GM13976 (cell line): ENCODE measurements around the gene ITGA1.
"Not testable (repeated sequence)": the region's sequence is repeated elsewhere in the genome, so short reads cannot be mapped to it uniquely, and the experiment has no call there.

Experiments used
- DNase-seq: peaks from one replicate; pipeline ENCODE4 v3.0.0; 2012; ENCODE audit warnings: low spot score
- in situ Hi-C: fragments of 300-500 bp; cut with MboI; formaldehyde crosslinking; loops from one replicate; pipeline ENCODE4 v1.12.0; 2022; ENCODE audit warnings: low sequenced_read_pairs, mixed read lengths, inconsistent platforms; ENCODE audit not compliant: unreplicated experiment
- TF ChIP-seq, protein P1 (sequence below): IDR thresholded peaks from 2 replicates; pipeline ENCODE4 v1.5.1; 2012; ENCODE audit warnings: borderline replicate concordance, mild to moderate bottlenecking; ENCODE audit not compliant: insufficient read depth; ENCODE audit errors: extremely low read depth, missing control alignments, control extremely low read depth

ITGA1 gene

GRCh38 chr5:52809884-52810283 lies 22.2 kb downstream of the ITGA1 start:
- DNase-seq, result no peak
- in situ Hi-C loops, result no loop called here
- TF ChIP-seq, protein P1, sequence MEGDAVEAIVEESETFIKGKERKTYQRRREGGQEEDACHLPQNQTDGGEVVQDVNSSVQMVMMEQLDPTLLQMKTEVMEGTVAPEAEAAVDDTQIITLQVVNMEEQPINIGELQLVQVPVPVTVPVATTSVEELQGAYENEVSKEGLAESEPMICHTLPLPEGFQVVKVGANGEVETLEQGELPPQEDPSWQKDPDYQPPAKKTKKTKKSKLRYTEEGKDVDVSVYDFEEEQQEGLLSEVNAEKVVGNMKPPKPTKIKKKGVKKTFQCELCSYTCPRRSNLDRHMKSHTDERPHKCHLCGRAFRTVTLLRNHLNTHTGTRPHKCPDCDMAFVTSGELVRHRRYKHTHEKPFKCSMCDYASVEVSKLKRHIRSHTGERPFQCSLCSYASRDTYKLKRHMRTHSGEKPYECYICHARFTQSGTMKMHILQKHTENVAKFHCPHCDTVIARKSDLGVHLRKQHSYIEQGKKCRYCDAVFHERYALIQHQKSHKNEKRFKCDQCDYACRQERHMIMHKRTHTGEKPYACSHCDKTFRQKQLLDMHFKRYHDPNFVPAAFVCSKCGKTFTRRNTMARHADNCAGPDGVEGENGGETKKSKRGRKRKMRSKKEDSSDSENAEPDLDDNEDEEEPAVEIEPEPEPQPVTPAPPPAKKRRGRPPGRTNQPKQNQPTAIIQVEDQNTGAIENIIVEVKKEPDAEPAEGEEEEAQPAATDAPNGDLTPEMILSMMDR, result no peak

DNA sequence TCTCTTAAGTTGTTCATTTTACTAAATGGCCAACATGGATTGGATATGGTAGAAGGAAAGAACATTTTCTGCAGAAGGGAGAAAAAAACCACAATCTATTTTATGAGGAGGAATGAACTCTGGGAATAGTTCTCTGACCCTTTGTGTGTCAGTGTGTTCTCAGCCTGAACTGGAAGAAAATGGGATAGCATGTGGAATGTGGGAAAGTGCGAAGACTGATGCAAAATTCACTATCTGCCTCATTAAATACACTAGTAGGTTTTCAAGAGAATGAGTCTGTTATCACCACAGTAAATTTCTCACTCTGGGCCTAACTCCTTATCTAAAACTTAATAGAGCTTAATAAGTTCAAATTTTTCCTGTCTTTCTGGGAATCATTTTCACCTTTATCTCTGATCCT lies 22.7 kb downstream of the ITGA1 start:
- DNase-seq, result no peak
- TF ChIP-seq, protein P1, result no peak
- in situ Hi-C loops, result no loop called here

DNA sequence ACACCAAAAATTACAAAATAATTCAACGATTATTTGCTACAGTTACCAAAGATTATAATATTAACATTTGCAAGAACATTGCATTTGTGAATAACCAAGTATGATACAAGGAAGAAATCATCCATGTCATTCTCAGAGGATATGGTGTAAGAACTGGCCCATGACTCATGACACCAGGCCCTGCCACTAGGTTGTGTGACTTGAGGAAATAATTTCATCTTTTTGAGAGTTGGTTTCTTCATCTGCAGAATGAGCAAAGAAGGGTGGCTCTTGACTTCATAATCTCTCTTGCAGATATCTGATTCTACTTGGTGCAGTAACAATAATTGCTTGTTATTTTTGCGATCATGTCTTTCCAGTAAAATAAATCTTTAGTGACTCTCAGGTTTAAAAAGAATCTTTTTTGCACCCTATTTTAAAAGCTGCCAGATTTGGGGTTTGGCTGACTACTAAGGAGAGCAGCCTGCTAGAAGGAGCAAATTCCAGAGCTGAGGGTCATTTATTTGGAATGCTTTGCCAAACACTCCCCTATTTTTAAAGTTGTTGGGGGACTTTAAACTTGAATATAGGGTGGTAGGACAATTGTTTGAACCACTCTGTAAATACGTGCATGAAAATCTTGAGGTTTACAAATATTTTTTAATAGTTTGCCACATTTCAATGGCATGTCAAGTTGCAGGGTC lies 23.5 kb downstream of the ITGA1 start:
- no peak for DNase-seq
- in situ Hi-C loops, result no loop called here
- TF ChIP-seq, protein P1, result no peak

- no peak for DNase-seq
- TF ChIP-seq, protein P1, result no peak
- in situ Hi-C loops, result no loop called here
These were observed 26.8 kb downstream of the ITGA1 start for GRCh38 chr5:52814352-52815148.

DNA sequence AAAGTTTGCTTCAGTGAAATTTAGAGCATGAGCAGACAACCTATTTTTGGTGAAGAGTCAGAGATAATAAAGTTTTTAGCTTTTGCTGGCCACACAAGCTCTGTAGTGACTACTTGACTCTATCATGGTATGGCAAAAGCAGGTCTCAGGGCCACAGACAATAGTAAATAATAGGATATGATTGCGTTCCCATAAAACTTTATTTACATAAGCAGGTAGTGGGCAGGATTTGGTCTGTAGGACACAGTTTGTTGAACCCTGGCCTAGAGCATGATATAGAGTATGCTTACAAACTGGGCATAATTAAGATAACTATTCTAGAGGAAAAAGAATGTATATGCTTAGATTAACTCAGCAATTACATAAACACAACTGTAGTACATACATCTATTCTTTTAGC lies 30.1 kb downstream of the ITGA1 start:
- TF ChIP-seq, protein P1, result no peak
- no peak for DNase-seq
- in situ Hi-C loops, result no loop called here

DNA sequence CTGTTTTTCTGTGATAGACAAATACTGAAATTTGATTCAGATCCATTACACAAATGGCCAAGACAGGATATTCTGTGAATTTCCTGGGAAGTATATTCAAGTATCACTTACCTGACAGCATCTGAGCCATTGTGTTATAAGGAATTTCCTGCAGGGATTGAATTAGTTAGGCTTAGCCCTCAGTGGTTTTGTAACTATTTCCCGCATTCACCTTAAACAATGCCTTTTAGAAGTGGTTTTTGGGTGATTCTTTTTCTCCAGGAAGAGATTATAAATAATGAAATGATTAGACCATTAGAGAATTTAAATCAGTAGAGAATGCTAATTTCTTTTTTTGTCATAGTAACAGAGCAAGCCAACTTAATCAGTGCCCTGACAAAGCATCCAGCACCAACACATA lies 30.6 kb downstream of the ITGA1 start:
- in situ Hi-C loops, result no loop called here
- TF ChIP-seq, protein P1, result no peak
- DNase-seq, result no peak

DNA sequence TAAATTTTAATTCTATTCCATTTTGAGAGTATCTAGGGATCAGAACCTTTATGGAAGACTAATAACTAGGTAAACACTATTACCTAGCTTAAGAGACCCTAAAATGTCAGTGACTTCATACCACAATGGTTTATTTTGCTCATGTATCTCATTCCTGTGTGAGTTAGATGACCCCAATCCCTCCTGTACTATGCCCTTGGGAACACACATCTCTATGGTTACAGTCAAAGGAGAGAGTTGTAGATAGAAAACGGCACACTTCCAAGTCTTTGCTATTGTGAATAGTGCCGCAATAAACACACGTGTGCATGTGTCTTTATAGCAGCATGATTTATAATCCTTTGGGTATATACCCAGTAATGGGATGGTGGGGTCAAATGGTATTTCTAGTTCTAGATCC lies 31.1 kb downstream of the ITGA1 start:
- in situ Hi-C loops, DNase-seq: not testable (repeated sequence)
